Endothelial cell of umbilical vein (primary cell): ENCODE results near the gene ALPK1. TPM values are rescaled to one million over a fixed set of nuclear protein-coding genes. Genes with fewer than 3 reads are reported as not detected.

Source experiments
- BruUV-seq: library from RNA; stranded (reverse); fragments of 400-500 nt; replicated peaks from 2 replicates; lab custom pipeline; 2021; lab: Mats Ljungman, UMichigan
- CTCF ChIA-PET: fragments of 300-600, 350-600 bp; sonication (Branson Sonifier 250); formaldehyde crosslinking; loops from one replicate; lab custom pipeline; 2021; ENCODE audit warnings: antibody characterized with exemption, inconsistent platforms; lab: Charles Lee
- POLR2A ChIA-PET: fragments of 300-600, 350-600 bp; sonication (Branson Sonifier 250); formaldehyde crosslinking; loops from one replicate; lab custom pipeline; 2021; ENCODE audit warnings: antibody characterized with exemption, inconsistent platforms; lab: Charles Lee
- DNase-seq: peaks from one replicate; pipeline ENCODE4 v3.0.0-alpha.2; 2011; ENCODE audit warnings: low read depth, low spot score
- FAIRE-seq: peaks from 2 replicates; lab custom pipeline; 2011; peaks lifted over from hg19 to GRCh38; lab: Jason Lieb, UNC
- H2AFZ ChIP-seq: 2 replicates; pipeline ENCODE4 v1.6.0; 2012; ENCODE audit warnings: low read depth, low read length, control low read depth, inconsistent platforms
- H3K27ac ChIP-seq: 2 replicates; pipeline ENCODE4 v1.5.1; 2011; ENCODE audit warnings: low read depth, mild to moderate bottlenecking, control low read depth, low read length, moderate library complexity; ENCODE audit not compliant: insufficient read depth
- H3K27me3 ChIP-seq, 2 experiments: 2 replicates each; pipeline versions ENCODE4 v1.6.0 to v1.6.1; 2011; ENCODE audit warnings: low read length in 2 of 2, mixed read lengths in 1 of 2; ENCODE audit not compliant: control insufficient read depth in 2 of 2, insufficient read depth in 2 of 2
- H3K36me3 ChIP-seq, 2 experiments: 2 replicates in 1 of 2; 3 replicates in 1 of 2; pipeline ENCODE4 v1.5.1; 2011; ENCODE audit warnings: low read length in 2 of 2, mild to moderate bottlenecking in 1 of 2, moderate library complexity in 1 of 2; ENCODE audit not compliant: control insufficient read depth in 2 of 2, insufficient read depth in 2 of 2; ENCODE audit errors: extremely low read depth in 1 of 2
- H3K4me1 ChIP-seq: 3 replicates; pipeline ENCODE4 v1.5.1; 2011; ENCODE audit warnings: mild to moderate bottlenecking, low read length; ENCODE audit not compliant: control insufficient read depth, insufficient read depth; ENCODE audit errors: extremely low read depth
- H3K4me2 ChIP-seq: 2 replicates; pipeline ENCODE4 v1.6.1; 2011; ENCODE audit warnings: low read length, control low read depth, mixed read lengths; ENCODE audit not compliant: insufficient read depth
- H3K4me3 ChIP-seq, 3 experiments: fragments of 200-600 bp in 1 of 3; sonication (generic), shearing (Covaris generic) in 1 of 3; replicated peaks in 1 of 3; 2 replicates each; pipeline ENCODE4 v1.5.1; 2011 to 2016; ENCODE audit warnings: control low read depth in 3 of 3, low read length in 3 of 3, mild to moderate bottlenecking in 2 of 3, inconsistent platforms in 1 of 3, low read depth in 1 of 3, moderate library complexity in 1 of 3; ENCODE audit not compliant: insufficient read depth in 1 of 3
- H3K79me2 ChIP-seq: 2 replicates; pipeline ENCODE4 v1.6.0; 2012; ENCODE audit warnings: low read length, inconsistent platforms; ENCODE audit not compliant: control insufficient read depth, insufficient read depth
- H3K9ac ChIP-seq: replicated peaks from 2 replicates; pipeline ENCODE3; 2011; ENCODE audit warnings: low read length, control low read depth; ENCODE audit not compliant: insufficient read depth; ENCODE audit errors: extremely low read depth
- H3K9me1 ChIP-seq: replicated peaks from 3 replicates; pipeline ENCODE4 v1.6.0; 2011; ENCODE audit warnings: mild to moderate bottlenecking, low read length; ENCODE audit not compliant: control insufficient read depth, insufficient read depth; ENCODE audit errors: extremely low read depth
- H3K9me3 ChIP-seq: replicated peaks from 2 replicates; pipeline ENCODE4 v1.5.1; 2012; ENCODE audit warnings: low read length, inconsistent platforms; ENCODE audit not compliant: control insufficient read depth, insufficient read depth
- H4K20me1 ChIP-seq: replicated peaks from 2 replicates; pipeline ENCODE3; 2011; ENCODE audit warnings: mild to moderate bottlenecking, low read length; ENCODE audit not compliant: control insufficient read depth, insufficient read depth; ENCODE audit errors: extremely low read depth
- CTCF ChIP-seq, 2 donors: IDR thresholded peaks; 1 replicate in 1 of 2; 2 replicates in 1 of 2; pipeline ENCODE4 v1.5.1; 2011; ENCODE audit warnings: low read length in 2 of 2, mild to moderate bottlenecking in 2 of 2, moderate library complexity in 2 of 2, control low read depth in 1 of 2, inconsistent platforms in 1 of 2, low read depth in 1 of 2; ENCODE audit not compliant: insufficient read depth in 1 of 2; ENCODE audit errors: extremely low read depth in 1 of 2
- EZH2 ChIP-seq: IDR thresholded peaks from 2 replicates; pipeline ENCODE4 v1.6.1; 2012; ENCODE audit warnings: borderline replicate concordance, low read depth, mild to moderate bottlenecking, moderate library complexity, low read length, inconsistent platforms; ENCODE audit not compliant: severe bottlenecking
- FOS ChIP-seq: IDR thresholded peaks from 2 replicates; pipeline ENCODE4 v1.6.1; 2011; ENCODE audit warnings: mild to moderate bottlenecking, low read length, moderate library complexity, borderline replicate concordance; ENCODE audit not compliant: insufficient read depth
- GATA2 ChIP-seq: IDR thresholded peaks from 2 replicates; pipeline ENCODE4 v1.7.0; 2011; ENCODE audit warnings: low read depth, mild to moderate bottlenecking, moderate library complexity, mixed read lengths, low read length; ENCODE audit not compliant: insufficient read length, insufficient read depth
- JUN ChIP-seq: IDR thresholded peaks from 2 replicates; pipeline ENCODE4 v1.6.1; 2011; ENCODE audit warnings: borderline replicate concordance, low read depth; ENCODE audit not compliant: insufficient read length, insufficient read depth
- MAX ChIP-seq: IDR thresholded peaks from 2 replicates; pipeline ENCODE4 v1.6.1; 2011; ENCODE audit not compliant: insufficient read depth, insufficient read length
- MYC ChIP-seq: IDR thresholded peaks from one replicate; pipeline ENCODE4 v1.6.1; 2011; ENCODE audit warnings: mild to moderate bottlenecking, low read depth, low read length
- POLR2A ChIP-seq: IDR thresholded peaks from 2 replicates; pipeline ENCODE4 v1.6.1; 2012; ENCODE audit warnings: low read depth, mild to moderate bottlenecking, control low read depth, low read length
- POLR2AphosphoS5 ChIP-seq: IDR thresholded peaks from 2 replicates; pipeline ENCODE4 v1.6.1; 2012; ENCODE audit warnings: low read depth, mild to moderate bottlenecking, control low read depth, low read length, moderate library complexity; ENCODE audit not compliant: insufficient read depth
- dilution Hi-C: fragments of 300-500 bp; cut with MboI; formaldehyde crosslinking; loops from one replicate; pipeline ENCODE4 v1.15.0; 2019; ENCODE audit warnings: low sequenced_read_pairs; ENCODE audit not compliant: extremely low pct_ligation_motif_present
- intact Hi-C: fragments of 100-400 bp; cut with micrococcal nuclease; formaldehyde crosslinking; loops from one replicate; pipeline ENCODE4 v1.10.0; 2022
- polyA plus RNA-seq, 4 experiments: library from polyadenylated mRNA; depleted of rRNA in 3 of 4; stranded (reverse) in 3 of 4; unstranded in 1 of 4; fragments of >200 nt; gene quantifications; 2 replicates each; pipeline versions ENCODE4 v1.2.1 to v1.2.3, GENCODE V29; 2011 to 2012; ENCODE audit warnings: missing spikeins in 1 of 4
- total RNA-seq: library from RNA; stranded (reverse); gene quantifications from 2 replicates; pipeline ENCODE4 v1.2.3, GENCODE V29; 2021

ALPK1 gene
- total and polyA plus RNA-seq, 2 donors (not counting 3 experiments of a cell fraction or from before 2014, with no cell fraction given): 1.4 to 5.5 TPM

- no peaks in the 10 kb centered on the region for H4K20me1 ChIP-seq
- H3K4me2 ChIP-seq: no peak overlapping the region
- H3K9ac ChIP-seq: no peak overlapping the region
- H3K4me3 ChIP-seq: no peak overlapping the region
- no peaks in the 10 kb centered on the region for H3K36me3 ChIP-seq
- BruUV-seq: no TSS peak
- intact Hi-C loops (loop anchor here (1.0 to 5.0 kb wide), 5 partner anchors 196 to 609 kb away; no protein-coding TSS in a partner anchor), dilution Hi-C loops (no loop called here)
- no peaks in the 10 kb centered on the region for H3K4me1 ChIP-seq
- no peaks in the 10 kb centered on the region for H3K27me3 ChIP-seq
- ChIA-PET POLR2A (no interaction called here), CTCF (interaction anchor here (0.6 to 5.6 kb wide), 19 partner anchors 12 to 612 kb away, joined by 3 to 80 read pairs (median 4); partner anchors contain the start of gene ALPK1)
- TF ChIP-seq GATA2: no peak
- TF ChIP-seq CTCF (IDR thresholded peaks at IDR 0.05; ENCODE audit: extremely low read depth in 1 of 2, insufficient read depth in 1 of 2, low read depth in 1 of 2, low read length in 2 of 2): peak in 1 of 2 donors; percentile 34
- TF ChIP-seq MYC: no peak
- TF ChIP-seq POLR2A: no peak
- TF ChIP-seq MAX: no peak
- TF ChIP-seq JUN: no peak
- no peak for TF ChIP-seq FOS
- TF ChIP-seq EZH2: no peak
- TF ChIP-seq POLR2AphosphoS5: no peak
- no peaks in the 10 kb centered on the region for H3K79me2 ChIP-seq
- H3K9me1 ChIP-seq: no peaks in the 10 kb centered on the region
- H2AFZ ChIP-seq: no peak overlapping the region
- peak; percentile 60 for DNase-seq
- peak; percentile 55 for FAIRE-seq
- H3K27ac ChIP-seq: no peak overlapping the region
- no peaks in the 10 kb centered on the region for H3K9me3 ChIP-seq
These were observed 31.0 kb downstream of the ALPK1 start for GRCh38 chr4:112327965-112328733.
